Activated naive CD4-positive, alpha-beta T cell treated with anti-CD3 and anti-CD28 coated beads, Interleukin-2, amount 10 ng/mL, durations not matched to agents 7 days and 5 days (primary cell): ENCODE results near the gene GATA6.

Experiments used
- CTCF ChIA-PET: fragments of 350-600 bp; sonication (Branson Sonifier 250); formaldehyde crosslinking; loops from one replicate; lab custom pipeline; 2021; ENCODE audit warnings: antibody characterized with exemption; lab: Charles Lee
- DNase-seq: peaks from one replicate; pipeline ENCODE4 v3.0.0-alpha.2; 2020
- H3K27ac Mint-ChIP-seq: one replicate; pipeline ENCODE4 v1.8.0; 2021; ENCODE audit warnings: mild to moderate bottlenecking, moderate library complexity, mixed read lengths
- H3K27me3 Mint-ChIP-seq: one replicate; pipeline ENCODE4 v1.8.0; 2021; ENCODE audit warnings: mild to moderate bottlenecking, mixed read lengths
- H3K36me3 Mint-ChIP-seq: one replicate; pipeline ENCODE4 v1.8.0; 2021; ENCODE audit warnings: mixed read lengths
- H3K4me1 Mint-ChIP-seq: one replicate; pipeline ENCODE4 v1.8.0; 2021; ENCODE audit warnings: mixed read lengths
- H3K4me3 Mint-ChIP-seq: one replicate; pipeline ENCODE4 v1.8.0; 2021; ENCODE audit warnings: mild to moderate bottlenecking, moderate library complexity, mixed read lengths
- H3K9me3 Mint-ChIP-seq: one replicate; pipeline ENCODE4 v1.8.0; 2021; ENCODE audit warnings: mixed read lengths

The GATA6 gene

DNA sequence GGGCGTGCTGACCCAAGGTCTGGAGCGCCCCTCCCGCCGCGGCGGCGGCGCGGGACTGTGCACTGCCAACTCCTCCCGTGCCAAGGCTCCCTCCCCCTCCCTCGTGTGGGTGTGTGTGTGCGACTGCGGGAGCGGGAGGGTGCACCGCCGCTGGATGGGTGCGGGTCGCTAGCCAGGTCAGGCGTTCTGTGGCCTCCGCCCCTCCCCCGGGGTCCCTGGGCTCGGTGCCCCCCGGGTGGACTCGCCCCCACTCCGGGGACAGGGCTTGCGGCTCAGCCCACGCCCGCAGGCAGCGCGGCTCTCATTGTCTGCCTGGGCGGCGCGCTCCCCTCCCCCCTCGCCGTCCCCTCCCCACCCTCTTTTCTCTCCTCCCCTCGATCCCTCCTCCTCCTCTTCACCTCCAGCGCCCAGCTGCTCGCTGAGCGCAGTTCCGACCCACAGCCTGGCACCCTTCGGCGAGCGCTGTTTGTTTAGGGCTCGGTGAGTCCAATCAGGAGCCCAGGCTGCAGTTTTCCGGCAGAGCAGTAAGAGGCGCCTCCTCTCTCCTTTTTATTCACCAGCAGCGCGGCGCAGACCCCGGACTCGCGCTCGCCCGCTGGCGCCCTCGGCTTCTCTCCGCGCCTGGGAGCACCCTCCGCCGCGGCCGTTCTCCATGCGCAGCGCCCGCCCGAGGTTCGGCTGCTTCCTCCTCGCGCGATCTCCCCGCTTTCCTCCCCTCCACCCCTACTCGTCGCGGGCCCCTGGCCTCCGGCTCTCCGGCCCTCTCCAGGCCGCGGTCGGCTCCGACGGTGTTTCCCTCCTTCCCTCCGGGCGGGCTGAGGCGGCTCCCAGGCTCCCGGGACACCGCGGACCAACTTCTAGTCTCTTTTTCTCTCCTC is at the start of gene GATA6:
Gene GATA6, plus strand, starts transcription at position 579 of the 878 bp plus-strand sequence. CDS start 1,556 bp downstream, outside the sequence.
- peaks cover 96% of the 10 kb centered on the region for H3K27me3 Mint-ChIP-seq
- peaks cover 8% of the 10 kb centered on the region for H3K36me3 Mint-ChIP-seq
- CTCF ChIA-PET: no interaction called here
- peak within 1 kb of the TSS; percentile 78 for H3K27ac Mint-ChIP-seq
- H3K4me3 Mint-ChIP-seq: peak within 1 kb of the TSS; percentile 75
- H3K4me1 Mint-ChIP-seq: peaks cover 20% of the 10 kb centered on the region
- H3K9me3 Mint-ChIP-seq: no peaks in the 10 kb centered on the region
- DNase-seq: peak; percentile 44

DNA sequence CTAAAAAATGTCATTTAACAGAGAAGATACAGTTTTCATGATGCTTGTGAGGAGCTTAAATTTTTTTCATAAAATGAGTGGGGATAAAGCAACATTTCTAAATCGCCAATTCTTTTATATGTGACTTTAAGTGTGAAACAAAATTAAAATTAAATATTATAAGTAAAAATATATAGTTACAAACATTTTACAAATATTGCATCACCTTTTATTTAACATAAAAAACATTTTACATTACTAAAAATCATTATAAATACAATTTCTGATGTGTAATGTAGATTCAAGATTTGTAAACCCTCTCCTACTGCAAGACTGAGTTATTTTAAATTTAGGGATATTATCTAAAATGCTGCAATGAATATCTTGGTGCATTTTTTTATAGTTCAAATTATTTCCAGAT is 44.4 kb upstream of the GATA6 start:
- H3K27me3 Mint-ChIP-seq: no peaks in the 10 kb centered on the region
- H3K27ac Mint-ChIP-seq: no peak overlapping the region
- DNase-seq: no peak
- no peaks in the 10 kb centered on the region for H3K9me3 Mint-ChIP-seq
- H3K36me3 Mint-ChIP-seq: no peaks in the 10 kb centered on the region
- H3K4me3 Mint-ChIP-seq: no peak overlapping the region
- no peaks in the 10 kb centered on the region for H3K4me1 Mint-ChIP-seq
- CTCF ChIA-PET: no interaction called here

- no peaks in the 10 kb centered on the region for H3K4me1 Mint-ChIP-seq
- no peak overlapping the region for H3K4me3 Mint-ChIP-seq
- no peaks in the 10 kb centered on the region for H3K9me3 Mint-ChIP-seq
- no peak overlapping the region for H3K27ac Mint-ChIP-seq
- H3K27me3 Mint-ChIP-seq: no peaks in the 10 kb centered on the region
- CTCF ChIA-PET: no interaction called here
- no peak for DNase-seq
- H3K36me3 Mint-ChIP-seq: no peaks in the 10 kb centered on the region
These were observed 40.4 kb upstream of the GATA6 start for GRCh38 chr18:22128954-22129353.

DNA sequence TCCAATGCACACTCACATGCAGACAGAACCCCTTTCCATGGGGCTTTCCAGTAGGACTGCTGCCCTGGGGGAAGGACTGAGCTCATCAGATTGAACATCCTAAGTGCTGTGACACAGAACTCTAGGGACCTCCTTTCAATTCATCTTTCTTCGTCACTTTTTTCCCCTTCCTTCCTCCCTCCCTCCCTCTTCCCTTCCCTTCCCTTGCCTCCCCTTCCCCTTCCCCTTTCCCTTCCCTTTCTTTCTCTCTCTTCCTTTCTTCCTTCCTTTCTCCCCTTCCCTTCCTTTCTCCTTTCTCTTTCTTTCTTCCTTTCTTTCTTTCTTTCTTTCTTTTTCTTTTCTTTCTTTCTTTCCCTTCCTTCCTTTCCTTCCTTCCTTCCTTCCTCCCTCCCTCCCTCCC is 39.6 kb upstream of the GATA6 start:
- no peak overlapping the region for H3K4me3 Mint-ChIP-seq
- no peaks in the 10 kb centered on the region for H3K9me3 Mint-ChIP-seq
- no peaks in the 10 kb centered on the region for H3K27me3 Mint-ChIP-seq
- H3K4me1 Mint-ChIP-seq: no peaks in the 10 kb centered on the region
- no peaks in the 10 kb centered on the region for H3K36me3 Mint-ChIP-seq
- CTCF ChIA-PET: no interaction called here
- DNase-seq: no peak
- H3K27ac Mint-ChIP-seq: no peak overlapping the region

DNA sequence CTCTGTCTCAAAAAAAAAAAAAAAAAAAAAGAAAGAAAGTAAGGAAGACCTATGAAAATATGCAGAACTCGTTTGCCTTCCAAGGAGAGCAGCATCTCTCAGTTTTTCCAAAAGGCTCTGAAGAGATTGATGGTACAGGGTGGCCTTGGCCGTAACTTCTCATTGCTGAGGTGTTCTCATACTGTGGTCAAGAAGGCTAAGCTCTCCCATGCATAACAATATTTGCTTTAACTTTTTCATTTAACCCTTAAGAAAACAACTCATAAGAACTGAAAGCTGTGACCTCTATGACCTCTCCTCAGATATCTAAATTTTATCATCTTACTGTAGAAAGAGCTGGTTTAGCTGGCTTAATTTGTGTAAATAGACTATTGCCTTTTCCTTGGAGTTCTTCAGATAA is 37.1 kb upstream of the GATA6 start:
- H3K27me3 Mint-ChIP-seq: no peaks in the 10 kb centered on the region
- H3K4me1 Mint-ChIP-seq: no peaks in the 10 kb centered on the region
- no peak for DNase-seq
- no peaks in the 10 kb centered on the region for H3K36me3 Mint-ChIP-seq
- H3K27ac Mint-ChIP-seq: no peak overlapping the region
- no peak overlapping the region for H3K4me3 Mint-ChIP-seq
- CTCF ChIA-PET: no interaction called here
- H3K9me3 Mint-ChIP-seq: no peaks in the 10 kb centered on the region

DNA sequence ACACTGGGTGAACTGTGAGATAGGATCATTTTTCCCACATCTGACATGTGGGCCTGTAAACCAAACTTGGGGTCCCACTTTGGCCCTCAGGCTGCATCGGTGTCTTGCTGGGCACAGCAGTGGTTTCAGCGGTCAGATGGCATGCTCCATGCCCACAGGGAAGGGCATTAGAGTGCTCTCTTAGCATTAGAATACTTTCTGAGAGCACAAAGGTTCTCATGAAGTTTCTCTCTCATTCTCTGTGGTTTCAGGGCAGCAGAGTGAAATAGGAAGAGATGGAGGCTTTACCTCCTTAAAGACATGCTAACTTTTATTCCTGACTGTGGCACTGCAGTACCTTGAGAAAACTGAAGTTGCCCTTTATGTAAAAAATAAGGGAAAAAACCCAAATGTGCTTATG is 36.6 kb upstream of the GATA6 start:
- Mint-ChIP-seq H3K4me3 (no peak overlapping the region), H3K9me3 (no peaks in the 10 kb centered on the region), H3K27me3 (no peaks in the 10 kb centered on the region), H3K36me3 (no peaks in the 10 kb centered on the region), H3K4me1 (no peaks in the 10 kb centered on the region), H3K27ac (no peak overlapping the region)
- CTCF ChIA-PET: no interaction called here
- no peak for DNase-seq

- no peak overlapping the region for H3K27ac Mint-ChIP-seq
- CTCF ChIA-PET: no interaction called here
- no peaks in the 10 kb centered on the region for H3K4me1 Mint-ChIP-seq
- no peak for DNase-seq
- H3K4me3 Mint-ChIP-seq: no peak overlapping the region
- no peaks in the 10 kb centered on the region for H3K36me3 Mint-ChIP-seq
- H3K27me3 Mint-ChIP-seq: no peaks in the 10 kb centered on the region
- peaks cover 4% of the 10 kb centered on the region for H3K9me3 Mint-ChIP-seq
These were observed 33.0 kb upstream of the GATA6 start for GRCh38 chr18:22136395-22136794.

DNA sequence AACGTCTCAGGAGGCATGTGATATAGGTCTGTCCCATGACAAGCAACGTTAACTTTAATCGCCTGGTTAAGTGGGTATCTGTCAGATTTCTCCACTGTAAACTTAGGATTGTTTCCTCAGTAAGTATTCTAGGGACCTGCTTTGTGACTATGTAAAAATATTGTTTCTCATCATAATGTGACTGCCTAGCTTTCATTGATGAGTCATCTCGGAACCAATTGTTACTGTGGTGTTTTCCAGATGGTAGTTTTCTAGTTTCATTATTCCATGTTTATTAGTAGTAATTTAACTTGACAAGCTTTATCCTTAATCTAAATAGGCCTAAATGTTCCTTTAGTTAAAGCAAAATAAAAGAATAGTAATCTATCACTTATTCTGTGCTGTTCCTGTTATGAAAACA is 28.2 kb upstream of the GATA6 start:
- CTCF ChIA-PET: no interaction called here
- Mint-ChIP-seq H3K27ac (no peak overlapping the region), H3K4me1 (no peaks in the 10 kb centered on the region), H3K4me3 (no peak overlapping the region), H3K36me3 (no peaks in the 10 kb centered on the region), H3K9me3 (peaks cover 4% of the 10 kb centered on the region), H3K27me3 (no peaks in the 10 kb centered on the region)
- no peak for DNase-seq

GRCh38 chr18:22143347-22144340 is 25.7 kb upstream of the GATA6 start:
- CTCF ChIA-PET: interaction anchor here (1.8 kb wide), 1 partner anchor 12 kb away, joined by 6 read pairs; no protein-coding TSS in a partner anchor
- DNase-seq: no peak
- H3K9me3 Mint-ChIP-seq: no peaks in the 10 kb centered on the region
- H3K36me3 Mint-ChIP-seq: no peaks in the 10 kb centered on the region
- no peak overlapping the region for H3K27ac Mint-ChIP-seq
- H3K4me3 Mint-ChIP-seq: no peak overlapping the region
- no peaks in the 10 kb centered on the region for H3K4me1 Mint-ChIP-seq
- no peaks in the 10 kb centered on the region for H3K27me3 Mint-ChIP-seq

DNA sequence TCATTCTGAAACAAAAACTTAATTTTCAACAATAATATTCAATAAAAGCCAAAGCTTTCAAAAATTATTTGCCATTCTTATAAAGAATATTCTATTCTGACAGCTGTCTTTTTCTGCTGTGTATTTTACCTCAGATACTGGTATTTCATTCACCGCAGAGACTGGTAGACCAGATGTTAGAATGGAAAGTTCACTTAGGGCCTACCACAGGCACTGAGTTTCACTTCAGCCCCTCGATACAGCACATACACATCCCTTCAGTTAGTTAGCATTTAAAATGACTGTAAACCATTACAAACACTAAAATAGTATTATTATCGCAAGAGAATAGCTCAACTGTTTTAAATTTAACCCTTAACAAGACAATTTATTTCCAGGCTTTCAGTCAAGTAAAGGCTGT is 24.2 kb upstream of the GATA6 start:
- no peaks in the 10 kb centered on the region for H3K9me3 Mint-ChIP-seq
- CTCF ChIA-PET: no interaction called here
- no peaks in the 10 kb centered on the region for H3K36me3 Mint-ChIP-seq
- H3K27me3 Mint-ChIP-seq: no peaks in the 10 kb centered on the region
- no peak overlapping the region for H3K27ac Mint-ChIP-seq
- no peak for DNase-seq
- H3K4me1 Mint-ChIP-seq: no peaks in the 10 kb centered on the region
- H3K4me3 Mint-ChIP-seq: no peak overlapping the region

- Mint-ChIP-seq H3K9me3 (no peaks in the 10 kb centered on the region), H3K27ac (no peak overlapping the region), H3K4me3 (no peak overlapping the region), H3K27me3 (no peaks in the 10 kb centered on the region), H3K36me3 (no peaks in the 10 kb centered on the region), H3K4me1 (no peaks in the 10 kb centered on the region)
- CTCF ChIA-PET: no interaction called here
- DNase-seq: no peak
These were observed 19.7 kb upstream of the GATA6 start for GRCh38 chr18:22149710-22150109.

DNA sequence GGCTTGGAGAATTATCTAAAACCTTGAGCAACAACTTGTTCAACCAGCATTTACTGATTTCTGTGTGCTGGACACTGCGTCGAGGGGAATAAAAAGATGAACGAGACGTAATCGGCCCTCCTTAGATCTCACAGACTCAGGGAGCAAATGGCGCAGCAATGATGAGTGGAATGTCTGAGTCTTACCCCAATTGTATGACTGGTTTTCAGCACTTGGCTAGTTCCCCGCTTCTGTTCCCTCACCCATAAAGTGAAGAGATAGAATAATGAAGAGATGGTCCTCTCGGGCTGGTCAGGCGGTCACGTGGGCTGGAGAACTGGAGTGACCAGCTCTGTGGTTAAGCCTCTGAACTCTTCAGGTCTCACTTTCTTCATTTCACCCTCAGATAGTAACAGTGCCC is 17.3 kb upstream of the GATA6 start:
- CTCF ChIA-PET: no interaction called here
- H3K9me3 Mint-ChIP-seq: no peaks in the 10 kb centered on the region
- no peaks in the 10 kb centered on the region for H3K4me1 Mint-ChIP-seq
- no peak overlapping the region for H3K27ac Mint-ChIP-seq
- no peaks in the 10 kb centered on the region for H3K36me3 Mint-ChIP-seq
- no peak for DNase-seq
- H3K27me3 Mint-ChIP-seq: no peaks in the 10 kb centered on the region
- H3K4me3 Mint-ChIP-seq: no peak overlapping the region

DNA sequence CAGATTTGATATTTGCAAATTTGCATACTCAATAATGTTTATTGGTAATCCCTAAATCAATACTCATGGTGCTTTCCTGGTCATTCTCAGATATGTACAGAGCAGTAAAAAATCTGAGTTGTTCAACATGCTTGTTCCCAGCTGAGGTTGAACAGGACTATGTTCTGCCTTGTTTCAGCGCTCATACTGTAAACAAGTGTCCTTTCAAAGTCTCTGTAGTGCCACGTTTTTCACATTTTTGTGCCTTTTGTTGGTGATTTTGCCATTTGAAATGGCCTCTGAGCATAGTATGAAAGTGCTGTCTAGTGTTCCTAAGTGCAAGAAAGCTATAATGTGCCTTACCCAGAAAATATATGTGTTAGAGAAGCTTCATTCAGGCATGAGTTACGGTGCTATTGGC is 16.0 kb upstream of the GATA6 start:
- H3K9me3 Mint-ChIP-seq: no peaks in the 10 kb centered on the region
- CTCF ChIA-PET: no interaction called here
- peaks cover 4% of the 10 kb centered on the region for H3K27me3 Mint-ChIP-seq
- H3K36me3 Mint-ChIP-seq: no peaks in the 10 kb centered on the region
- no peak overlapping the region for H3K4me3 Mint-ChIP-seq
- H3K27ac Mint-ChIP-seq: no peak overlapping the region
- no peak for DNase-seq
- H3K4me1 Mint-ChIP-seq: no peaks in the 10 kb centered on the region

GRCh38 chr18:22155584-22155983 is 13.8 kb upstream of the GATA6 start:
- no peak for DNase-seq
- H3K27me3 Mint-ChIP-seq: peaks cover 8% of the 10 kb centered on the region
- H3K36me3 Mint-ChIP-seq: no peaks in the 10 kb centered on the region
- no peak overlapping the region for H3K4me3 Mint-ChIP-seq
- CTCF ChIA-PET: interaction anchor here (1.4 kb wide), 1 partner anchor 12 kb away, joined by 6 read pairs; no protein-coding TSS in a partner anchor
- H3K9me3 Mint-ChIP-seq: no peaks in the 10 kb centered on the region
- no peak overlapping the region for H3K27ac Mint-ChIP-seq
- H3K4me1 Mint-ChIP-seq: no peaks in the 10 kb centered on the region
